Measurements from ENCODE around the gene CSTF1.
"Not testable (repeated sequence)": the region's sequence is repeated elsewhere in the genome, so short reads cannot be mapped to it uniquely, and the experiment has no call there.

CSTF1 gene

DNA sequence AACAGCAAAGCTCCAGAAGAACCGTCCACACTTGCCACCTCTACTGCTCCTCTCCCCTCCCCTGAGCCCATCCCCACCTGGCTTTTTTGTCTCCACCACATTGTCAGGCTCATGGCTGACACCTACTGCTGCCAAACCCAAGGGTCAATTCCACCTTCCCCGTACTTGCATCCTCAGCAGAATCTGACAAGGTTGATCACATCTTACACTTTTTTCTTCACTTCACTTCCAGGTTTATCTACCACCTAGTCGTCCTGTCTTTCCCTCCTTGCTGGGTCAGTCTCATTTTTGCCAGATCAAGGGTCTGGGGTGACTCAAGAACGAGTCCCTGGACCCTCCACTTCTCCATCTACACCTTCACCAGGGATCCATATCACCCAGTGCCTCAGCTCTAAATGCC is 3.6 kb upstream of the CSTF1 start:
- TF ChIP-seq, protein P1, sequence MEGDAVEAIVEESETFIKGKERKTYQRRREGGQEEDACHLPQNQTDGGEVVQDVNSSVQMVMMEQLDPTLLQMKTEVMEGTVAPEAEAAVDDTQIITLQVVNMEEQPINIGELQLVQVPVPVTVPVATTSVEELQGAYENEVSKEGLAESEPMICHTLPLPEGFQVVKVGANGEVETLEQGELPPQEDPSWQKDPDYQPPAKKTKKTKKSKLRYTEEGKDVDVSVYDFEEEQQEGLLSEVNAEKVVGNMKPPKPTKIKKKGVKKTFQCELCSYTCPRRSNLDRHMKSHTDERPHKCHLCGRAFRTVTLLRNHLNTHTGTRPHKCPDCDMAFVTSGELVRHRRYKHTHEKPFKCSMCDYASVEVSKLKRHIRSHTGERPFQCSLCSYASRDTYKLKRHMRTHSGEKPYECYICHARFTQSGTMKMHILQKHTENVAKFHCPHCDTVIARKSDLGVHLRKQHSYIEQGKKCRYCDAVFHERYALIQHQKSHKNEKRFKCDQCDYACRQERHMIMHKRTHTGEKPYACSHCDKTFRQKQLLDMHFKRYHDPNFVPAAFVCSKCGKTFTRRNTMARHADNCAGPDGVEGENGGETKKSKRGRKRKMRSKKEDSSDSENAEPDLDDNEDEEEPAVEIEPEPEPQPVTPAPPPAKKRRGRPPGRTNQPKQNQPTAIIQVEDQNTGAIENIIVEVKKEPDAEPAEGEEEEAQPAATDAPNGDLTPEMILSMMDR (conservative IDR thresholded peaks at IDR 0.05; ENCODE audit: control insufficient read depth, insufficient read depth, low read depth, low read length) = no peak
- DNase-seq (ENCODE audit: low read depth) = no peak
- H3K4me3 ChIP-seq (ENCODE audit: control insufficient read depth, low read depth, low read length) = no peak overlapping the region

DNA sequence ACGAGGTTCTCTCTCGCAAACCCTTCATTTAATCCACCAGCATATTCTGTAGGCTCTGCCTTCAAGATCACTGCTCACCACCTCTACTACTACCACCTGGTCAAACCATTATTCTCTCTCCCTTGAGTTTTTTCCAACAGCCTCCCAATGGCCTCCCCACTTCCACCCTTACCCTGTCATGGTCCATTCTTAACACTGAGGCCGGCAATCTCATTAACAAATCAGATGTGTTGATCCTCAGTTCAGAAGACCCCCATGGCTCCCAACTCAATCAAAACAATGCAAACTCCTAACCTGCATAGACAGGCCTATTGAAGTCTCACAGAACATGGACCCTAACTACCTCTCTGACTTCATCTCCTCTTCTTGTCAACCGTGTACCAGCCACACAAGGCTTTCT is 2.6 kb upstream of the CSTF1 start:
- DNase-seq (ENCODE audit: low read depth) = no peak
- TF ChIP-seq, protein P1 (conservative IDR thresholded peaks at IDR 0.05; ENCODE audit: control insufficient read depth, insufficient read depth, low read depth, low read length) = no peak
- H3K4me3 ChIP-seq (ENCODE audit: control insufficient read depth, low read depth, low read length) = no peak overlapping the region

DNA sequence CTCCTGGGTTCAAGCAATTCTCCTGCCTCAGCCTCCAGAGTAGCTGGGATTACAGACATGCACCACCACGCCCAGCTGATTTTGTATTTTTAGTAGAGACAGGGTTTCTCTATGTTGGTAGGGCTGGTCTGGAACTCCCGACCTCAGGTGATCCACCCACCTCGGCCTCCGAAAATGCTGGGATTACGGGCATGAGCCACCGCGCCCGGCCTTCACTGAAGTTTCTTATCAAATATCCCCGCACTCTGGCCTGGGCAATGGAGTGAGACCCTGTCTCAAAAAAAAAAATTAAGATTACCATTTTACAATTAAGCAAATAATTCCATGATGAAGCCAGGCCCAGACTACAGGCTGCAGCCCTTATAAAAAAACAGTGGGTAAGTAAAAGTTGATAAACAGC is 2.0 kb upstream of the CSTF1 start:
- not testable (repeated sequence) for DNase-seq (ENCODE audit: low read depth)
- peak overlapping the region; percentile 67 for H3K4me3 ChIP-seq (ENCODE audit: control insufficient read depth, low read depth, low read length)

GRCh38 chr20:56391037-56391436 is 1.4 kb upstream of the CSTF1 start:
- peak overlapping the region; percentile 67 for H3K4me3 ChIP-seq (ENCODE audit: control insufficient read depth, low read depth, low read length)
- TF ChIP-seq, protein P1 (conservative IDR thresholded peaks at IDR 0.05; ENCODE audit: control insufficient read depth, insufficient read depth, low read depth, low read length) = no peak
- no peak for DNase-seq (ENCODE audit: low read depth)

GRCh38 chr20:56391596-56392131 is 781 bp upstream of the CSTF1 start:
- DNase-seq (ENCODE audit: low read depth) = no peak
- peak overlapping the region; percentile 67 for H3K4me3 ChIP-seq (ENCODE audit: control insufficient read depth, low read depth, low read length)
- TF ChIP-seq, protein P1 (conservative IDR thresholded peaks at IDR 0.05; ENCODE audit: control insufficient read depth, insufficient read depth, low read depth, low read length) = no peak

DNA sequence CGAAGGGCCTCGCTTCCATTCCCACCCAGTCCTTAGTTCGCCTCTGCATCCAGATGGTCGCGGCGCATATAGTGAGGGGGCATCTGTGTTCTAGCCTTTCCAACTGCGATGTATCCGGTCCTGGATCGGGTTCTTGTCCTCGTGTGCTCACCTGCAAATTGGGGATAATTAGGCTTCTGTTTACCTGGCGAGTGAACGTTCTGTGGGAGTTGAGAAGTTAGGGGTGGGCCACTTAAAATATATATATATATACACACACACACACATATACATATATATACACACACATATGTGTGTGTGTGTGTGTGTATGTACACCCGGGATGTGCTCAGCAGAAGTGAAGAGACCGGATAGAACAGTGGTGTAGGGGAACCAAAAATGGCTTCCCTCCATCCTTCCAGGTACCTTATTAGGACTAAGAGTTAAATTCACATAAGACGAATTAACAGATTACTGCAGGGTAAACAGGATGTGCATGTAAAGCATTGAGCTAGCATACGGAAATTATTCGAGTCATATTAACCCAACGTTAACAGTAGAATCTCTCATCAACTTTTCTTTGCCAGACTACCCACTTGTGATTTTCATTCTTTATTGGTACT is 537 bp downstream of the CSTF1 start:
- peak overlapping the region; percentile 67 for H3K4me3 ChIP-seq (ENCODE audit: control insufficient read depth, low read depth, low read length)
- TF ChIP-seq, protein P1 (conservative IDR thresholded peaks at IDR 0.05; ENCODE audit: control insufficient read depth, insufficient read depth, low read depth, low read length) = no peak
- no peak for DNase-seq (ENCODE audit: low read depth)

GRCh38 chr20:56393653-56394052 is 1.2 kb downstream of the CSTF1 start:
- no peak for DNase-seq (ENCODE audit: low read depth)
- H3K4me3 ChIP-seq (ENCODE audit: control insufficient read depth, low read depth, low read length) = peak overlapping the region; percentile 67
- TF ChIP-seq, protein P1 (conservative IDR thresholded peaks at IDR 0.05; ENCODE audit: control insufficient read depth, insufficient read depth, low read depth, low read length) = no peak

Data from fibroblast of mammary gland (primary cell).